Panc1 (cell line): Measurements from ENCODE around the gene SIRPA. TPM values are rescaled to one million over a fixed set of nuclear protein-coding genes. Genes with fewer than 3 reads are reported as not detected.

Source experiments
- ATAC-seq: fragments of 200-7000 bp; cut with Tn5 transposase; 2 replicates; pipeline ENCODE4 v1.9.1; 2020; ENCODE audit warnings: mild to moderate bottlenecking, moderate library complexity
- BruUV-seq: library from RNA; stranded (reverse); fragments of 400-500 nt; replicated peaks from 2 replicates; lab custom pipeline; 2021; lab: Mats Ljungman, UMichigan
- CTCF ChIA-PET: fragments of 300-600 bp; sonication (Branson Sonifier 250); formaldehyde crosslinking; loops from one replicate; lab custom pipeline; 2022; ENCODE audit warnings: antibody characterized with exemption; lab: Charles Lee
- POLR2A ChIA-PET: fragments of 300-600 bp; sonication (Branson Sonifier 250); formaldehyde crosslinking; loops from one replicate; lab custom pipeline; 2022; ENCODE audit warnings: antibody characterized with exemption; lab: Charles Lee
- DNase-seq: peaks from one replicate; pipeline ENCODE4 v3.0.0-alpha.2; 2010; ENCODE audit warnings: low read depth, low spot score
- H3K27ac ChIP-seq: 2 replicates; pipeline ENCODE4 v1.5.1; 2011; ENCODE audit warnings: mild to moderate bottlenecking, low read length, inconsistent platforms
- H3K27me3 ChIP-seq: fragments of 200-500 bp; sonication (Bioruptor generic); 2 replicates; pipeline ENCODE4 v1.6.0; 2014; ENCODE audit warnings: low read length, inconsistent platforms; ENCODE audit not compliant: control insufficient read depth, insufficient read depth
- H3K36me3 ChIP-seq: fragments of 200-500 bp; sonication (Bioruptor generic); 2 replicates; pipeline ENCODE4 v1.5.1; 2014; ENCODE audit warnings: inconsistent platforms, mild to moderate bottlenecking, low read length, moderate library complexity; ENCODE audit not compliant: control insufficient read depth, insufficient read depth
- H3K4me1 ChIP-seq: 2 replicates; pipeline ENCODE4 v1.5.1; 2011; ENCODE audit warnings: inconsistent platforms, mild to moderate bottlenecking, low read length, moderate library complexity; ENCODE audit not compliant: control insufficient read depth, insufficient read depth
- H3K4me3 ChIP-seq, 2 experiments: 2 replicates each; pipeline ENCODE4 v1.5.1; 2011 to 2012; ENCODE audit warnings: low read depth in 2 of 2, low read length in 2 of 2, mild to moderate bottlenecking in 2 of 2, inconsistent platforms in 1 of 2, moderate library complexity in 1 of 2
- H3K9me3 ChIP-seq: fragments of 200-500 bp; sonication (Bioruptor generic); 2 replicates; pipeline ENCODE4 v1.5.1; 2014; ENCODE audit warnings: low read depth, mild to moderate bottlenecking, inconsistent platforms, low read length, moderate library complexity; ENCODE audit not compliant: control insufficient read depth, insufficient read depth
- POLR2AphosphoS5 ChIP-seq: IDR thresholded peaks from 2 replicates; pipeline ENCODE4 v1.6.1; 2012; ENCODE audit warnings: mild to moderate bottlenecking, low read depth, low read length, moderate library complexity
- REST ChIP-seq, 2 experiments: IDR thresholded peaks; 2 replicates each; pipeline ENCODE4 v1.6.1; 2011 to 2012; ENCODE audit warnings: low read depth in 2 of 2, control low read depth in 1 of 2, low read length in 1 of 2, mild to moderate bottlenecking in 1 of 2, moderate library complexity in 1 of 2; ENCODE audit not compliant: insufficient read depth in 1 of 2
- SIN3A ChIP-seq: IDR thresholded peaks from 2 replicates; pipeline ENCODE4 v1.6.1; 2012; ENCODE audit warnings: low read depth, mild to moderate bottlenecking, low read length, moderate library complexity, borderline replicate concordance; ENCODE audit not compliant: insufficient read depth
- TCF7L2 ChIP-seq: IDR thresholded peaks from 2 replicates; pipeline ENCODE4 v1.6.1; 2011; ENCODE audit warnings: mild to moderate bottlenecking, low read depth, low read length, inconsistent platforms
- in situ Hi-C: cut with HindIII; loops from 2 replicates; pipeline ENCODE4 v1.10.0; 2016; ENCODE audit warnings: low sequenced_read_pairs, low pct_unique_long_range_greater_than_20kb
- intact Hi-C: fragments of 100-400 bp; cut with micrococcal nuclease; formaldehyde crosslinking; loops from one replicate; pipeline ENCODE4 v1.10.0; 2022; ENCODE audit not compliant: unreplicated experiment
- total RNA-seq: library from RNA; stranded (reverse); gene quantifications from one replicate; pipeline ENCODE4 v1.2.1, GENCODE V29; 2021; ENCODE audit not compliant: unreplicated experiment
- TF ChIP-seq, protein P1 (sequence below): fragments of 450-650 bp; IDR thresholded peaks from 2 replicates; pipeline ENCODE4 v1.5.1; 2017; ENCODE audit warnings: mild to moderate bottlenecking

SIRPA gene
- total RNA-seq, 1 experiment from 2014 or later, result 2.4 TPM

DNA sequence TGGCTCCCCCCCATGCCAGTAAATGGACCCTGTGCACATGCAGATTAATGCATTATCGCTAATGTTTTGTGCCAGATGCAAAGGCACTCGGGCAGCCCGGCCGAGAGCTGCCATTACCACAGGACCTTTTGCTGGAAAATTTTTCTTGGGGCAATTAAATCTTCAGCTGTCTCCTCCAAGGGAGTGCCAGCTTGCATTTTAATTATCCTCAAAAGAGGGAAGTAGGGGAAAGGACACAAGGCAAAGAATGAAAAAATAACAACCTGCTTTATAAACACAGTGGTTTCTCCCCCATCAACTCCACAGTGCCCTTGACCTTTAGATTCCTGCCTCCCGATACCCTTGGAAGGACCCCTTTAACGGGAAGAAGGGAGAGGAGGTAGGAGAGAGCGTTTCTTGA lies 50.5 kb downstream of the SIRPA start:
- ATAC-seq (no peak), DNase-seq (no peak)
- POLR2A ChIA-PET, result no interaction called here
- CTCF ChIA-PET, result no interaction called here
- BruUV-seq, result no TSS peak
- in situ Hi-C loops (no loop called here), intact Hi-C loops (no loop called here)
- H3K27ac ChIP-seq, result no peak overlapping the region
- no peak for TF ChIP-seq POLR2AphosphoS5
- TF ChIP-seq, protein P1, sequence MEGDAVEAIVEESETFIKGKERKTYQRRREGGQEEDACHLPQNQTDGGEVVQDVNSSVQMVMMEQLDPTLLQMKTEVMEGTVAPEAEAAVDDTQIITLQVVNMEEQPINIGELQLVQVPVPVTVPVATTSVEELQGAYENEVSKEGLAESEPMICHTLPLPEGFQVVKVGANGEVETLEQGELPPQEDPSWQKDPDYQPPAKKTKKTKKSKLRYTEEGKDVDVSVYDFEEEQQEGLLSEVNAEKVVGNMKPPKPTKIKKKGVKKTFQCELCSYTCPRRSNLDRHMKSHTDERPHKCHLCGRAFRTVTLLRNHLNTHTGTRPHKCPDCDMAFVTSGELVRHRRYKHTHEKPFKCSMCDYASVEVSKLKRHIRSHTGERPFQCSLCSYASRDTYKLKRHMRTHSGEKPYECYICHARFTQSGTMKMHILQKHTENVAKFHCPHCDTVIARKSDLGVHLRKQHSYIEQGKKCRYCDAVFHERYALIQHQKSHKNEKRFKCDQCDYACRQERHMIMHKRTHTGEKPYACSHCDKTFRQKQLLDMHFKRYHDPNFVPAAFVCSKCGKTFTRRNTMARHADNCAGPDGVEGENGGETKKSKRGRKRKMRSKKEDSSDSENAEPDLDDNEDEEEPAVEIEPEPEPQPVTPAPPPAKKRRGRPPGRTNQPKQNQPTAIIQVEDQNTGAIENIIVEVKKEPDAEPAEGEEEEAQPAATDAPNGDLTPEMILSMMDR, result no peak
- TF ChIP-seq REST (IDR thresholded peaks at IDR 0.05; ENCODE audit: insufficient read depth in 1 of 2, low read depth in 2 of 2, low read length in 1 of 2), result no peak
- no peak for TF ChIP-seq TCF7L2
- no peak for TF ChIP-seq SIN3A
- peaks cover 8% of the 10 kb centered on the region for H3K27me3 ChIP-seq
- H3K4me3 ChIP-seq, result no peak overlapping the region
- H3K9me3 ChIP-seq, result no peaks in the 10 kb centered on the region
- no peaks in the 10 kb centered on the region for H3K4me1 ChIP-seq
- H3K36me3 ChIP-seq, result no peaks in the 10 kb centered on the region

- no peak for ATAC-seq
- H3K27me3 ChIP-seq, result peaks cover 8% of the 10 kb centered on the region
- H3K36me3 ChIP-seq, result no peaks in the 10 kb centered on the region
- no peak overlapping the region for H3K4me3 ChIP-seq
- no TSS peak for BruUV-seq
- CTCF ChIA-PET, result no interaction called here
- in situ Hi-C loops (no loop called here), intact Hi-C loops (no loop called here)
- no peaks in the 10 kb centered on the region for H3K9me3 ChIP-seq
- TF ChIP-seq SIN3A (no peak), POLR2AphosphoS5 (no peak), REST (IDR thresholded peaks at IDR 0.05; ENCODE audit: insufficient read depth in 1 of 2, low read depth in 2 of 2, low read length in 1 of 2) (no peak), TCF7L2 (no peak)
- TF ChIP-seq, protein P1, result no peak
- H3K4me1 ChIP-seq, result no peaks in the 10 kb centered on the region
- H3K27ac ChIP-seq, result no peak overlapping the region
- POLR2A ChIA-PET, result no interaction called here
- no peak for DNase-seq
Measured at GRCh38 chr20:1946442-1946761, 51.2 kb downstream of the SIRPA start.
